Hematopoietic multipotent progenitor cell (in vitro differentiated cells): Measurements from ENCODE around the gene RAB3IP. TPM values are rescaled to one million over a fixed set of nuclear protein-coding genes. Genes with fewer than 3 reads are reported as not detected.
A peak's percentile ranks its signal among the peaks of the same experiment; 100 is the strongest.

Experiments used
- DNase-seq, 3 donors: peaks; one replicate each; pipeline ENCODE4 v3.0.0-alpha.2; 2011 to 2015; ENCODE audit warnings: low read depth in 2 of 3, low spot score in 2 of 3
- total RNA-seq: library from RNA; depleted of rRNA; stranded (reverse); fragments of >200 nt; gene quantifications from one replicate; pipeline ENCODE4 v1.2.3, GENCODE V29; 2012

The RAB3IP gene
- 15.1 TPM for total RNA-seq

- DNase-seq, result peak; percentile 84 to 92 (median 90)
These were observed at the start of gene RAB3IP for GRCh38 chr12:69738351-69739286. TSS of gene RAB3IP (plus strand) at chr12:69738860. CDS start at chr12:69755409, 16,549 bp downstream.

GRCh38 chr12:69689638-69690037 is 49.0 kb upstream of the RAB3IP start:
- DNase-seq, result peak in 1 of 3 donors; percentile 3

GRCh38 chr12:69694123-69694522 is 44.5 kb upstream of the RAB3IP start:
- no peak for DNase-seq

GRCh38 chr12:69698054-69698453 is 40.6 kb upstream of the RAB3IP start:
- DNase-seq, result no peak

DNA sequence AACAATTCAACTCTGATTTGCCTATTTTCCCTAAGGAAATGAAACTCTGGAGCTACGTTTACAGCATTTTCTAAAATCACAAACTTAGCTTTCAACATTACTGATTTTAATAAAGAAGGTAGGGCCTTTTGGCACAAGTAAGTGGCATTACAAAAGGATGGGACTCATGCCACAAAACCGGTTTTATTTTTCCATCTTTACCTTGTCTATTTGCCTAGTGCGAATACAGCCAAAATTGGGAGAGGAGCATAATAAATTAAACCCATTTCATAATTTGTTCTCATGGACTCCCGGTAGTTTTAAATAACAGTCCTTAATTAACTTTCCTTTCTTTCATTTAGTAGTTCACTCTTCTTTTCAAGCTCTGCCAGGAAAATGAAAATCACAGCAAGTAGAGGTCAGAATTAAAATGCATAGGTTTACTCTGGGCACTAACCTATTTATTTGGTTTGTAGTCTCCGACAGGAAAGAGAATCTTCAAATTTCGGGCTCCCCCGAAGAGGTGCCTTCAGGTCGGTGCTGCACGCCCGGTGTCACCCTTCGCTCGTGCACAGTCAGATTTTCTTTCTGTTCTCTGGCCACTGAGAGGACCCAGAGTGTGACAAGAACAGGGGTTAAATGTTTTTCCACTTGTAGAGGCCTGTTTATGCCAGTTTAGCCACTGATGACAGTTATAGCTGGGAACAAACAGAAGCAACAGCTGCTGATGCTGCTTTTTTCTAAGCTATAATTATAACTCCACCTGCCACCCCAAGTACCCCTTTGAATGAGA is 39.7 kb upstream of the RAB3IP start, which contains the start of gene BEST3:
TSS of gene BEST3 (minus strand) at position 535 of the 772 bp plus-strand sequence. CDS start 1,505 bp downstream, outside the sequence.
- DNase-seq, result no peak

- DNase-seq, result no peak
These were observed 36.8 kb upstream of the RAB3IP start for GRCh38 chr12:69701826-69702225.

DNA sequence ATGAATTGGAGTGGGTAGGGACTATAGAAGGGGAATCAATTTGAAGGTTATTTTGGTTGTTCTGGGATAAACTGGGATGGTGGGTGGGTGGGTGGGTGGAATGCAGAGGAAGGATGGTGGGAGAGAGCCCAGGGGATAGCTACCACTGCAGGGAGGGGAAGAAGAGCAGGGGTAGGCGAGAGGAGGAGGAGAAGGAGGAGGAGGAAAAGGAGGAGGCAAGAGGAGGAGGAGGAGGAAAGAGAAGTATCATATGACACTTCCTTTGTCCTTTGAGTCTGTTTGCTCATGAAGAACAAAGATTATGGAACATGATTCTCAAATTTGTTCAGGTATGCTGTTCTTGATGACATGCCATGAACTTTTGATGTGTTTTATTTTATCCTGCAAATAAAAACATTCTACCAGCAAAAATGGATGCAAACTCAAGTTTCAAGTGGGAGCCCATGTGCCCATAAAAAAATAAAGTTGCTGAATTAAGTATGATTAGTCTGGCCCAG is 35.5 kb upstream of the RAB3IP start:
- no peak for DNase-seq

DNA sequence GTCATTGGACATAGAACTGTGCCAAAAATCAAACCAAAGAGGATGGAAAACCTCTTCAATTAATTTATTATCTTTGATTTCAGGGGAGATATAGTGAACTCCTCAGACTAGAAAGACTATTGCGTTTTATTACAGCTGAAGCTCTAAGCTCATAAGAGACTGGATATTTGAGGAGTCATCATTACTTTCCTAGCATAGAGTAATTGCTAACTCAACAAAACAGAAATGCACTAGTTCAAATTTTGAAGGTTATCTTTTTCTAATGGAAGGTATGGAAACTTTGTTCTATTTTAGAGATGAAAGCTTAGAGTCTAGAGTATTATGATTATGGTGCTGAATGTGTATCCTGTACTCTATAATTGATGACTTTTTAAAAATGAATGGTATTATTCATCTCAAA is 34.3 kb upstream of the RAB3IP start:
- no peak for DNase-seq

- DNase-seq, result no peak
These were observed 30.0 kb upstream of the RAB3IP start for GRCh38 chr12:69708649-69709048.

DNA sequence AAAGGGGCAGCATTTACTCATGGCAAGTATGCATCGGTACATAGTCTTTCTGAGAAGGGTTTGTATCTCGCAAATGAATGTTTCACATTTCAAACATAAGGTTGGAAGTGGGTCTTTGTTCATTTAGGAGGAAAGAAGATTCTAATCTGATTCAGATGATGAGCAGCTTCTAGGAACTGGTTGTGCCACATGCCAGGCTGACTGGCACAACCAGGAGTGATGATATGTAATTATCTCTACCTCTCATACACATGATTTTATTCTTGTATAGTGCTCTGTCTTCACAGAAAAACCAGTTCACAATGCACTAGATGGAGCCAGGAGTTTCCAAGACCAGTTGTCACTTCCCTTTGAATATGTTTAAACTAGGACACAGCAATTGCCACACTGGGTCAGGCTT is 25.8 kb upstream of the RAB3IP start:
- no peak for DNase-seq

GRCh38 chr12:69714542-69714941 is 24.1 kb upstream of the RAB3IP start:
- DNase-seq, result no peak

- DNase-seq, result no peak
These were observed 19.0 kb upstream of the RAB3IP start for GRCh38 chr12:69719336-69720316.

- no peak for DNase-seq
These were observed 17.9 kb upstream of the RAB3IP start for GRCh38 chr12:69720750-69721149.

DNA sequence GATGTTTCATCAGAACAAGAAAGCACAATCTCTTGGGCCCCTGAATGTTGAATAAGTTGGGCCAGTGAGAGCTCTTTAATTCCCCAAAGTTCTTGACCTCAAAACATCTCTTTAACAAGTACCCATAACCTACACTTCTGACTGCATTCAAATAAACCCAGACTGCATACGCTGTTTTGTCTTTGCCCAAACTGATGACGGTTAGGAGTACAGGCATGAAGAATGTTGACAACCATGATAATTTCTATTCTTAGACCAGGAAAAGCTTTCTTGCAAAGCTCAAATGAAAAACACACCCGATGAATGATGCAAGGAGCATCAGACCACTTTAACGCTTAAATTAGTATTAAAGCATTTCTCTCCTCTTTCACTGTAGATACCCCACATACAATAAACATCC is 11.7 kb upstream of the RAB3IP start:
- no peak for DNase-seq

DNA sequence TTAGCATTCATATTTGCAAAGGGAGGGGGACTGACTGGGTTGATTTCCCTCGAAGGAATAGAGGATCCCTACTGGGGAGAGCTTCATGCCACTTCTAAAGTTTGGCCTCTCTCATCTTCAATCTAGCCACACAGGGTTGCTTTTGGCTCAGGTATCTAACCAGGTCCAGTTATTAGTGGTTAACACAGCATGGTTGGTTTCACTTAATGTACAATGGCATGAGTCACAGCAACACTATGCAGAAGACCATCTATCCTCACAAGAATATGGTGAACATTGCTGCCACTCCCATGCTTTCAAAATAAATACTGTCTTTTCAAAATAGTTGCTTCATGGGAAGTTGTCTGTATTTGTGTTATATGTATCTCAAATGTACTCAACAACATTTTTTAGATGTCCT is 6.6 kb upstream of the RAB3IP start:
- no peak for DNase-seq

DNA sequence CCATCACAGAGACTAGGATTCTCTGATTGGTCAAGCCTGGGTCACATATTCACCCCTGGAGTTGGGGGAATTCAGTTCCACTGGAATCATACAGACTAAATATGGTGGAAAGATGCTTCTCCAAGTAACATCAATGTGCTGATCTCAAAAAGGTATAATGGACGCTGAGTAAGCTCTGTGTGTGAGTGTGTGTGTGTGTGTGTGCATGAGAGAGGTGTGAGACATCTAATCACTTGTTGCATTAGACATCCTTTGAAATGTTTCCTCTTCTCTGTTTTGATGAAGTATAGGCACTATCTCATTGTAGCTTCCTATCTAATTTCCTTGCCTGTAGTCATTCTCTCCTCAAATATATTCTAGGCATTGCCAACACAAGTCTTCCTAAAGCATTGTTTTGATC is 5.0 kb upstream of the RAB3IP start:
- DNase-seq, result no peak

DNA sequence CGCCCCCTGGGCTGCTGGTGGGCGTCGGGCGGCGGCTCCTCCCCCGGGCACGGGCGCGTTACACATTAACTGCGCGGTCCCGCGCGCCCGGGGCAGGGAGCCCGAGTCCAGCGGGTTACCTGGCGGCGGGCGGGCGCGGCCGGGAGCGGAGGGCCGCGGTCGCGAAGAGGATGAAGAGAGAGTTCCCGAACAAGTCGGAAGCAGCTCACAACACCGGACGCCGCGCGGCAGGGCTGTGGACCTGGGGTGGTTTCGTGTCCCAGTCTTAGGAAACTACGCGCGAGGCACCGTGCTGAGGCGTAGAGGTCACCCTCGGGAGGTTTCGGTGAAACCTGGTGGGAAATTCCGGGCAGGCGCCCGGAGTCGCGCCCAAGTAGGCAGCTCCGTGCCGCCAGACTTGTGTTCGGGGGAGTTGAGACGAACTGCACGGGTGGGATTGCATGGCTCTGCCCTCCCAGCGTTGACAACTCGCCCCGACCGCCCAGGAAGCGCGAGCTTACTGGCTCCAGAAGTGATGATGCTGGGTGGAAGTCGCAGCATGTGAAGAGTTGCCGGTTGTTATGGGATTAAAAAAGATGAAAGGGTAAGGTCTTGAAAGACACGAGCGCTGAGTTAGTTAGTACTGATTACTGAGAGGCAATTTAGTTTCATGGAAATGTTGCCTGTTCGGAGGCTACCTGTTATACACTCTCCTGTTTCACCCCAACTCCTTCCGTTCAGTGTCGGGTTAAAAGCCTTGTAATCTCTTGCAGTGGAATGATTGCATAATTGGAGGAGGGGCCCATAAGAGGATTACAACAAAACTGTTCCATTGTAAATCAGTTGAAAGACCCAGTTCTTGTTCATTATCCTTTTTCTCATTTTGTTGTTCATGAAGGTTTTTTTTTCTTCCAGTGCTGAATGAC is 879 bp downstream of the RAB3IP start:
- DNase-seq, result peak; percentile 38 to 81 (median 59)

DNA sequence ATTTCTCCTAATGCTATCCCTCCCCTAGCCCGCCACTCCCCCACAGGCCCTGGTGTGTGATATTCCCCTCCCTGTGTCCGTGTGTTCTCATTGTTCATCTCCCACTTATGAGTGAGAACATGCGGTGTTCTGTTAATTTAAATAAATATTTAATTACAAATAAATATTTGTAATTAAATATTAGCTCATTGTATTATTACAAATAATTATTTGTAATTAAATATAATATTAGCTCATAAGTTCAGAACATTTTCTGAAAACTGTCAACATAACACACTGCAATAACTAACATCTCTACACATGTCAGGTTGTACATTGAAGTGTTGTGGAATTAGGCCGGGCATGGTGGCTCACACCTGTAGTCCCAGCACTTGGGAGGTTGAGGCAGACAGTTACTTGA is 5.4 kb downstream of the RAB3IP start:
- DNase-seq, result no peak

GRCh38 chr12:69751476-69751875 is 12.8 kb downstream of the RAB3IP start:
- DNase-seq, result no peak
